NB4 (cell line): ENCODE results near the gene FCER2.

Source experiments
- MAX ChIP-seq: IDR thresholded peaks from 2 replicates; pipeline ENCODE4 v1.6.1; 2011; ENCODE audit warnings: low read depth, low read length
- POLR2A ChIP-seq: IDR thresholded peaks from 2 replicates; pipeline ENCODE4 v1.6.1; 2011; ENCODE audit warnings: mild to moderate bottlenecking; ENCODE audit not compliant: insufficient read length; ENCODE audit errors: extremely low read depth
- TF ChIP-seq, protein P1 (sequence below): IDR thresholded peaks from one replicate; pipeline ENCODE4 v1.5.1; 2012; ENCODE audit warnings: low read depth, low read length

DNA sequence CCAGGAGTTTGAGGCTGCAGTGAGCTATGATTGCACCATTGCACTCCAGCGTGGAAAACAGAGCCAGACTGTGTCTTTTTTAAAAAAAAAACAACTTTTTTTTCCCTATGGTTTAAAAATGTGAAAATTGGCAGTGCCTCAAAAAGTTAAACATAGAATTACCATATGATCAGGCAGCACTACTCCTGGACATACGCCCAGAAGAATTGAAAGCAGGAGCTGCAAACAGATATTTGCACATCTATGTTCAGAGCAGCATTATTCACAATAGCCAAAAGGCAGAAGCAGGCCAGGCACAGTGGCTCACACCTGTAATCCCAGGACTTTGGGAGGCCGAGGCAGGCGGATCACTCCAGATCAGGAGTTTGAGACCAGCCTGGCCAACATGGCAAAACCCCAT lies 36.9 kb downstream of the FCER2 start:
- TF ChIP-seq, protein P1, sequence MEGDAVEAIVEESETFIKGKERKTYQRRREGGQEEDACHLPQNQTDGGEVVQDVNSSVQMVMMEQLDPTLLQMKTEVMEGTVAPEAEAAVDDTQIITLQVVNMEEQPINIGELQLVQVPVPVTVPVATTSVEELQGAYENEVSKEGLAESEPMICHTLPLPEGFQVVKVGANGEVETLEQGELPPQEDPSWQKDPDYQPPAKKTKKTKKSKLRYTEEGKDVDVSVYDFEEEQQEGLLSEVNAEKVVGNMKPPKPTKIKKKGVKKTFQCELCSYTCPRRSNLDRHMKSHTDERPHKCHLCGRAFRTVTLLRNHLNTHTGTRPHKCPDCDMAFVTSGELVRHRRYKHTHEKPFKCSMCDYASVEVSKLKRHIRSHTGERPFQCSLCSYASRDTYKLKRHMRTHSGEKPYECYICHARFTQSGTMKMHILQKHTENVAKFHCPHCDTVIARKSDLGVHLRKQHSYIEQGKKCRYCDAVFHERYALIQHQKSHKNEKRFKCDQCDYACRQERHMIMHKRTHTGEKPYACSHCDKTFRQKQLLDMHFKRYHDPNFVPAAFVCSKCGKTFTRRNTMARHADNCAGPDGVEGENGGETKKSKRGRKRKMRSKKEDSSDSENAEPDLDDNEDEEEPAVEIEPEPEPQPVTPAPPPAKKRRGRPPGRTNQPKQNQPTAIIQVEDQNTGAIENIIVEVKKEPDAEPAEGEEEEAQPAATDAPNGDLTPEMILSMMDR, result no peak
- TF ChIP-seq POLR2A (no peak), MAX (no peak)
